Measurements from ENCODE around the gene ZFP36L2.

DNA sequence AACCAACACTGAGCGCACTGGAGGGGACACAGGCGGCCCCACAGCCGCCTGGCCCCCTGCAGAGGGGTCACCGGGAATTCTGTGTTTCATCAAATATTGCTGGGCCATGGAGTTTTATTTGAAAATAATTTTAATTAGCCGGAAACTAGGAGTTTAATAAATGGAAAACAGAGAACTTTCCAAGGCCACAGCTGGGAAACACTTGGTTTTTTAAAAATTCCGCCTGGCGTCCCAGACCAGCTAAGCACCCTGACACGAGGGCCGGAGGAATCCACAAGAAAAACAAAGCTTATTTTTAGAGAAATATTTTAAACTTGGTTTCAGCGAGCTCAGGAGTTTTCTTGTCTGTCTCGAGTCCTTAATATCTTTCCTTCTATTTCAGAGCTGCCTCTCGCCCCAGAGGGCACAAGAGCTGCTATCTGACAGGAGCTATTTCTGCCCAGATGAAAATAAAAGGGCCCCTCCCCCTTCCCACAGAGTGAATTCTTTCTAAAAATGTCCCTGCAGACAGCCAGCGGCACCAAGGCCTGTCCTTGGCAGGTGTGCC is 8.2 kb downstream of the ZFP36L2 start:
- TF ChIP-seq POLR2AphosphoS5 (IDR thresholded peaks at IDR 0.05; ENCODE audit: borderline replicate concordance, low read depth, low read length) (no peak), EZH2 (IDR thresholded peaks at IDR 0.05) (no peak), FOXP2 (optimal IDR thresholded peaks at IDR 0.05; ENCODE audit: control extremely low read depth, extremely low read length, insufficient read depth) (no peak)
